K562 (cell line): Measurements from ENCODE around the gene STPG2.

Experiments used
- KDM1A ChIP-seq, 2 experiments: fragments of 450-650 bp; IDR thresholded peaks; 2 replicates each; pipeline ENCODE4 v1.6.1; 2016; ENCODE audit warnings: mild to moderate bottlenecking in 2 of 2
- PHF8 ChIP-seq: fragments of 200-600 bp; sonication (generic); IDR thresholded peaks from 2 replicates; pipeline ENCODE4 v1.6.1; 2012; ENCODE audit warnings: mixed run types, mild to moderate bottlenecking, inconsistent platforms, low read length, moderate library complexity, borderline replicate concordance
- U2AF1 ChIP-seq: fragments of 200-400 bp; formaldehyde crosslinking; optimal IDR thresholded peaks from 2 replicates; pipeline ENCODE3; 2017; ENCODE audit warnings: mild to moderate bottlenecking, low read depth, low read length, moderate library complexity
- U2AF2 ChIP-seq: fragments of 200-400 bp; formaldehyde crosslinking; optimal IDR thresholded peaks from 2 replicates; pipeline ENCODE3; 2017; ENCODE audit warnings: low read depth, mild to moderate bottlenecking, low read length
- ZBTB7A ChIP-seq: IDR thresholded peaks from 2 replicates; pipeline ENCODE4 v1.6.1; 2011; ENCODE audit warnings: low read depth, mild to moderate bottlenecking, low read length, moderate library complexity, borderline replicate concordance; ENCODE audit not compliant: control insufficient read depth
- ZNF79 ChIP-seq: fragments of 250-450 bp; sonication (Bioruptor Pico); IDR thresholded peaks from 2 replicates; pipeline ENCODE4 v1.4.0; 2020; ENCODE audit warnings: low read depth, mild to moderate bottlenecking, moderate library complexity
- TF ChIP-seq, protein P1 (sequence below), 2 experiments: fragments of 450-650 bp; formaldehyde crosslinking in 1 of 2; IDR thresholded peaks; 2 replicates each; pipeline versions ENCODE4 v1.4.0 to v1.6.1; 2014 to 2020; ENCODE audit warnings: mild to moderate bottlenecking in 2 of 2, borderline replicate concordance in 1 of 2, low read depth in 1 of 2

- TF ChIP-seq ZBTB7A, result no peak
- TF ChIP-seq, protein P1, sequence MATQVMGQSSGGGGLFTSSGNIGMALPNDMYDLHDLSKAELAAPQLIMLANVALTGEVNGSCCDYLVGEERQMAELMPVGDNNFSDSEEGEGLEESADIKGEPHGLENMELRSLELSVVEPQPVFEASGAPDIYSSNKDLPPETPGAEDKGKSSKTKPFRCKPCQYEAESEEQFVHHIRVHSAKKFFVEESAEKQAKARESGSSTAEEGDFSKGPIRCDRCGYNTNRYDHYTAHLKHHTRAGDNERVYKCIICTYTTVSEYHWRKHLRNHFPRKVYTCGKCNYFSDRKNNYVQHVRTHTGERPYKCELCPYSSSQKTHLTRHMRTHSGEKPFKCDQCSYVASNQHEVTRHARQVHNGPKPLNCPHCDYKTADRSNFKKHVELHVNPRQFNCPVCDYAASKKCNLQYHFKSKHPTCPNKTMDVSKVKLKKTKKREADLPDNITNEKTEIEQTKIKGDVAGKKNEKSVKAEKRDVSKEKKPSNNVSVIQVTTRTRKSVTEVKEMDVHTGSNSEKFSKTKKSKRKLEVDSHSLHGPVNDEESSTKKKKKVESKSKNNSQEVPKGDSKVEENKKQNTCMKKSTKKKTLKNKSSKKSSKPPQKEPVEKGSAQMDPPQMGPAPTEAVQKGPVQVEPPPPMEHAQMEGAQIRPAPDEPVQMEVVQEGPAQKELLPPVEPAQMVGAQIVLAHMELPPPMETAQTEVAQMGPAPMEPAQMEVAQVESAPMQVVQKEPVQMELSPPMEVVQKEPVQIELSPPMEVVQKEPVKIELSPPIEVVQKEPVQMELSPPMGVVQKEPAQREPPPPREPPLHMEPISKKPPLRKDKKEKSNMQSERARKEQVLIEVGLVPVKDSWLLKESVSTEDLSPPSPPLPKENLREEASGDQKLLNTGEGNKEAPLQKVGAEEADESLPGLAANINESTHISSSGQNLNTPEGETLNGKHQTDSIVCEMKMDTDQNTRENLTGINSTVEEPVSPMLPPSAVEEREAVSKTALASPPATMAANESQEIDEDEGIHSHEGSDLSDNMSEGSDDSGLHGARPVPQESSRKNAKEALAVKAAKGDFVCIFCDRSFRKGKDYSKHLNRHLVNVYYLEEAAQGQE (IDR thresholded peaks at IDR 0.05; ENCODE audit: borderline replicate concordance), result no peak
- TF ChIP-seq, protein P1 (CRISPR knock-in tag; IDR thresholded peaks at IDR 0.05; ENCODE audit: low read depth), result no peak
- TF ChIP-seq ZNF79 (CRISPR knock-in tag), result no peak
- TF ChIP-seq KDM1A (IDR thresholded peaks at IDR 0.05), result no peak
- no peak for TF ChIP-seq PHF8
- no peak for TF ChIP-seq U2AF2
- TF ChIP-seq U2AF1, result no peak
Measured at GRCh38 chr4:98110929-98111328, 32.3 kb downstream of the STPG2 start.
